ENCODE results near the gene ANTXR1.

GRCh38 chr2:69217333-69218080, 204.5 kb downstream of the ANTXR1 start:
- TF ChIP-seq POLR2AphosphoS5 (IDR thresholded peaks at IDR 0.05; ENCODE audit: low read depth, low read length) (no peak), USF2 (IDR thresholded peaks at IDR 0.05; ENCODE audit: low read length) (no peak)

Data from H1 (cell line).